ENCODE data around the gene SLC25A22. TPM values are rescaled to one million over a fixed set of nuclear protein-coding genes. Genes with fewer than 3 reads are reported as not detected.

SLC25A22 gene
- total and polyA plus RNA-seq, 7 donors = 3.8 to 26.4 (median 7.2) TPM

DNA sequence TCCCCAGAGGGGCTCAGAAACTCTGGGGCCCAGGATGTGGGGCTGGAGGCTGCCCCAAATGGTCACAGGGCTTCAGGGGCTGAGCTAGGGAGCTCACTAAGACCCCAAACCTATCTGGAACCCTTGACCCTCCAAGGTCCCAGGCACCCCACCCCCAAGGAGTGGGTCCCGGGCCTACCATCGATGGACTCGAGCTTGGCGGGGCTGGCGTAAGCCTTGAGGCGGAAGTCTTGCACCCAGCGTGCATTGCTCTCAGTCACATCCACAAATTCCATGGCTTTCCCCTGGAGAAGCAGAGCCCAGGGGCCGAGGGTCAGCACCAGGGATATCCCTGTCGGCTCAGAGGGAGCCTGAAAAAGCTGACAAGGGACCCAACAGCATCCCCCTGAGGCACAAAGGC lies 24.3 kb downstream of the SLC25A22 start:
- TF ChIP-seq EP300 (IDR thresholded peaks at IDR 0.05) = no peak
- no peak for TF ChIP-seq POLR2A (IDR thresholded peaks at IDR 0.05)
- TF ChIP-seq POLR2AphosphoS5 (IDR thresholded peaks at IDR 0.05) = no peak
- TF ChIP-seq, protein P1, sequence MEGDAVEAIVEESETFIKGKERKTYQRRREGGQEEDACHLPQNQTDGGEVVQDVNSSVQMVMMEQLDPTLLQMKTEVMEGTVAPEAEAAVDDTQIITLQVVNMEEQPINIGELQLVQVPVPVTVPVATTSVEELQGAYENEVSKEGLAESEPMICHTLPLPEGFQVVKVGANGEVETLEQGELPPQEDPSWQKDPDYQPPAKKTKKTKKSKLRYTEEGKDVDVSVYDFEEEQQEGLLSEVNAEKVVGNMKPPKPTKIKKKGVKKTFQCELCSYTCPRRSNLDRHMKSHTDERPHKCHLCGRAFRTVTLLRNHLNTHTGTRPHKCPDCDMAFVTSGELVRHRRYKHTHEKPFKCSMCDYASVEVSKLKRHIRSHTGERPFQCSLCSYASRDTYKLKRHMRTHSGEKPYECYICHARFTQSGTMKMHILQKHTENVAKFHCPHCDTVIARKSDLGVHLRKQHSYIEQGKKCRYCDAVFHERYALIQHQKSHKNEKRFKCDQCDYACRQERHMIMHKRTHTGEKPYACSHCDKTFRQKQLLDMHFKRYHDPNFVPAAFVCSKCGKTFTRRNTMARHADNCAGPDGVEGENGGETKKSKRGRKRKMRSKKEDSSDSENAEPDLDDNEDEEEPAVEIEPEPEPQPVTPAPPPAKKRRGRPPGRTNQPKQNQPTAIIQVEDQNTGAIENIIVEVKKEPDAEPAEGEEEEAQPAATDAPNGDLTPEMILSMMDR (IDR thresholded peaks at IDR 0.05) = no peak
- intact Hi-C loops (cut with DNase I) = no loop called here
- DNase-seq = no peak
- Histone ChIP-seq H3K9me3 (no peaks in the 10 kb centered on the region), H3K4me1 (peaks cover 0 to 43% (median 35%) of the 10 kb centered on the region in 4 donors), H3K27ac (no peak overlapping the region), H3K36me3 (peaks cover 0 to 46% (median 16%) of the 10 kb centered on the region in 4 donors), H3K27me3 (no peaks in the 10 kb centered on the region), H3K4me3 (no peak overlapping the region)
- WGBS, 2 donors = 93 to 95% methylated on average over 9 of the region's 9 CpGs

DNA sequence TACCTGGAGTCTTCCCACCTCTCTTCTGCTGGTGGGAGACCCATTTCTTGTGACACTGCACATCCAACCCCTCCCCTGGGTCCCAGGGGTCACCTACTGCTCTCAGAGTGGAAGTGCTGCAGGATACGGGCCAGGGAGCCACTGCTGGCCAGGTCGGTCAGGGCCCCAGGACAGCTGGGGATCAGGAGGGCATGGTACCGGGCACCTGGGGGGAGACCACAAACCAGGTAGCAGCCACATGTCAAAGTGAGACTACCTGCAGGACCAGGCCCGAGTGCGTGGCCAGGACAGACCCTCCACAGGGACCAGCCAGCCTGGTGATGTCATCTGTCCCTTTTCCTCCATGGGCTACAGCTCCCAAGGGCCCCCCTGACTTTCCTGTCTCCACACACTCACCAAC lies 24.7 kb downstream of the SLC25A22 start:
- TF ChIP-seq, protein P1 (IDR thresholded peaks at IDR 0.05) = no peak
- no peaks in the 10 kb centered on the region for H3K27me3 ChIP-seq
- H3K4me3 ChIP-seq = no peak overlapping the region
- H3K36me3 ChIP-seq = peaks cover 0 to 46% (median 16%) of the 10 kb centered on the region in 4 donors
- WGBS, 2 donors = 93 to 95% methylated on average over 5 of the region's 5 CpGs
- intact Hi-C loops (cut with DNase I) = no loop called here
- H3K9me3 ChIP-seq = no peaks in the 10 kb centered on the region
- no peak for DNase-seq
- H3K27ac ChIP-seq = no peak overlapping the region
- H3K4me1 ChIP-seq = peaks cover 0 to 39% (median 33%) of the 10 kb centered on the region in 4 donors

DNA sequence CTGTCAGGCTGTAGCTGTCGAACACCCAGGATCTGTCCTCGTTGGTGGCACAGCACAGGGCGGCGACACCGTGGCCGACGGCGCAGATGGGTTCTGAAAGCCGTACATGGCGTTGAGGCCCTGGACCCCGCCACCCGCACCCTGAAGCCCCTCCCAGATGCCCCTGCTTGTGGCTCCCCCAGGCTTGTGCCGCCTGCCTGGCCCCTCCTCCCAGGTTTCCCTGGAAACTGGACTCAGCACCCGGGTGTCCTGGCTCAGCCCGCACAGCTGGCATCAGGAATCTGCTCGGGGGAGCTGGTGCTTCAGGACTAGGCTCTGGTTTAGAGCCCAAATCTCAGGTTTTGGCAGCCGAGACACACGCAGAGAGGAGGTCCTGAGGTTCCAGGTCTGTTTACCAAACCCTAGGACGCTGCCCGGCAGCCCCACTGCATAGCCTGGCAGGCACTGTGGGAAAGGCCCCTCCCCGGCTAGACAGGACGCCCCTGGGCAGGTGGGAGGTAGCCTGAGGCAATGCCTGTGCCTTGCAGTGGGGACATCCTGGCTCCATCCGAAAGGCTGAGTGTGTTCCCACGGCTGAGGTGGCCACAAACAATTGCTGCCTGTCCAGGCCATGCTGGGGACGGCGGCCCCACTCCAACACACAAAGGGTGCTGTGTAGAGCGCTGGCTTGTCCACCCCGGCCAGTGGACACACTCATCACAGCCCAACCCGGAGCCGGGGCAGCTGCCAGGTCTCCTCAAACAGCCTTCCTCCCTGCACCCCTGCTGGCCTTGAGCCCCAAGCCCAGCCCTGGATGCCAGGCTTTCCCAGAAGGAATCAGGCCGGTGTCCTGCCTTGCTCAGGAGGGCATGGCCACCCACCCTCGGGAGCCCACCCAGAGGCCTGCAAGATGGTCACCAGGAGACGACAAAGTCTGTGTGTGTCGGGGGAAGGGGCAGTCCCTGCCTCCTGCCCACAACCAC lies 25.4 kb downstream of the SLC25A22 start:
- peaks cover 0 to 46% (median 16%) of the 10 kb centered on the region in 4 donors for H3K36me3 ChIP-seq
- H3K4me1 ChIP-seq = peaks cover 0 to 33% (median 26%) of the 10 kb centered on the region in 4 donors
- no peak overlapping the region for H3K4me3 ChIP-seq
- no peaks in the 10 kb centered on the region for H3K9me3 ChIP-seq
- DNase-seq = peak; percentile 72
- peak overlapping the region in 1 of 4 donors; percentile 28 for H3K27ac ChIP-seq
- TF ChIP-seq POLR2AphosphoS5 (IDR thresholded peaks at IDR 0.05) = no peak
- TF ChIP-seq, protein P1 (IDR thresholded peaks at IDR 0.05) = no peak
- intact Hi-C loops (cut with DNase I) = no loop called here
- 88 to 89% methylated on average over 34 of the region's 34 CpGs for WGBS, 2 donors
- H3K27me3 ChIP-seq = no peaks in the 10 kb centered on the region

DNA sequence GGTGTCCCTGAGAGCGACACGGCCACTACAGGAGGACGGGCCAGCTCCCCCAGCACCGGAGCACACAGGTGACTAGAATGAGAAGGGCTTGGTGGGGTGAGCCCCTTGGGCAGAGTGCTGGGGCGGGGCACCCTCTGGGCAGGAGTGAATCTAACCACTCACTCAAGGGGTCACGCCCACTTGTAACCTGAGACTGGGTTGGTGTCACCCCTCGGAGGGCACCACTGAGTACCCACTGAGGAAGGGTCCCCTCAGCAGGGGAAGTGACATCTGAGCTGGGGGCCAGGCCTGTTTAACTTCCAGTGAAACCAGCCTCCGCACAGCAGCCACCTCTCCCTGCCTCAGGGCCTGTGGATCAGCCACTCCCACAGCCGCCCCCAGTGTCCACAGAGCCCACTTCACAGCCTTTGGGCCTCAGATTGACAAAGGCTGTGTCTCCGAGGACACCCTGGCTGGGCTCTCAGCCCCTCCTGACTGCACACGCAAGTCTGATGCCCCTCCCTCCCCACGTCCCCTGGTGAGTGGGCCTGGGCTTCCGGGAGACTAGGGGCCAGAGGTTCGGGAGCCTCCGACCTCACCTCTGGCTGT lies 26.4 kb downstream of the SLC25A22 start:
- Histone ChIP-seq H3K4me3 (no peak overlapping the region), H3K27ac (no peak overlapping the region), H3K27me3 (no peaks in the 10 kb centered on the region), H3K4me1 (peaks cover 0 to 33% (median 24%) of the 10 kb centered on the region in 4 donors), H3K36me3 (peaks cover 0 to 55% (median 21%) of the 10 kb centered on the region in 4 donors), H3K9me3 (no peaks in the 10 kb centered on the region)
- TF ChIP-seq POLR2A (IDR thresholded peaks at IDR 0.05) (no peak), EP300 (IDR thresholded peaks at IDR 0.05) (no peak), POLR2AphosphoS5 (IDR thresholded peaks at IDR 0.05) (no peak)
- TF ChIP-seq, protein P1 (IDR thresholded peaks at IDR 0.05) = no peak
- 83 to 88% methylated on average over 15 of the region's 15 CpGs for WGBS, 2 donors
- intact Hi-C loops (cut with DNase I) = no loop called here
- no peak for DNase-seq
